K562 (cell line): ENCODE data around the gene IRAG1. TPM values are rescaled to one million over a fixed set of nuclear protein-coding genes. Genes with fewer than 3 reads are reported as not detected.

Source experiments
- ATF3 ChIP-seq, 2 experiments: fragments of 450-650 bp in 1 of 2; sonication (generic) in 1 of 2; formaldehyde crosslinking in 1 of 2; IDR thresholded peaks in 1 of 2; conservative IDR thresholded peaks in 1 of 2; 2 replicates each; pipeline versions ENCODE4 v1.6.1 to v1.8.1; 2016 to 2023; ENCODE audit warnings: mild to moderate bottlenecking in 2 of 2, moderate library complexity in 2 of 2, inconsistent platforms in 1 of 2, missing genetic modification reagents in 1 of 2
- E2F5 ChIP-seq: sonication (generic); formaldehyde crosslinking; IDR thresholded peaks from 2 replicates; pipeline ENCODE4 v1.8.0; 2022; ENCODE audit warnings: mild to moderate bottlenecking, missing genetic modification reagents
- FOXJ2 ChIP-seq: fragments of 200-800 bp; sonication (Bioruptor generic); IDR thresholded peaks from 2 replicates; pipeline ENCODE4 v1.6.1; 2016; ENCODE audit warnings: missing genetic modification characterization, missing compliant biosample characterization
- HOMEZ ChIP-seq: fragments of 250-450 bp; sonication (Bioruptor Pico); IDR thresholded peaks from 2 replicates; pipeline ENCODE4 v1.4.0; 2020; ENCODE audit warnings: mild to moderate bottlenecking, moderate library complexity
- NELFE ChIP-seq: IDR thresholded peaks from 2 replicates; pipeline ENCODE4 v1.6.1; 2011; ENCODE audit warnings: mild to moderate bottlenecking; ENCODE audit not compliant: insufficient read depth, insufficient read length
- NR2C1 ChIP-seq, 2 experiments: fragments of 450-650 bp; IDR thresholded peaks; 2 replicates each; pipeline ENCODE4 v1.6.1; 2017; ENCODE audit warnings: mild to moderate bottlenecking in 2 of 2, antibody characterized with exemption in 1 of 2, inconsistent platforms in 1 of 2, missing compliant biosample characterization in 1 of 2, missing genetic modification characterization in 1 of 2
- PRDM10 ChIP-seq: fragments of 450-650 bp; IDR thresholded peaks from 2 replicates; pipeline ENCODE4 v1.6.1; 2018; ENCODE audit not compliant: partially characterized antibody
- RAD21 ChIP-seq, 2 experiments: fragments of 250-450 bp in 1 of 2; fragments of 450-650 bp in 1 of 2; sonication (Bioruptor Pico) in 1 of 2; formaldehyde crosslinking in 1 of 2; IDR thresholded peaks in 1 of 2; conservative IDR thresholded peaks in 1 of 2; 2 replicates each; pipeline versions ENCODE4 v1.4.0 to v1.8.0; 2020 to 2022; ENCODE audit warnings: mild to moderate bottlenecking in 2 of 2, moderate library complexity in 1 of 2
- SAP30 ChIP-seq: fragments of 200-600 bp; sonication (generic); IDR thresholded peaks from 2 replicates; pipeline ENCODE4 v1.6.1; 2012; ENCODE audit warnings: borderline replicate concordance, low read depth, mild to moderate bottlenecking, moderate library complexity, low read length, control low read depth, inconsistent platforms; ENCODE audit not compliant: insufficient read depth, poor library complexity, severe bottlenecking
- STAG1 ChIP-seq: sonication (generic); formaldehyde crosslinking; IDR thresholded peaks from 2 replicates; pipeline ENCODE4 v1.5.0; 2020; ENCODE audit warnings: missing genetic modification reagents, borderline replicate concordance
- THAP7 ChIP-seq: fragments of 250-450 bp; sonication (Bioruptor Pico); IDR thresholded peaks from 2 replicates; pipeline ENCODE4 v1.5.0; 2021
- ZBTB17 ChIP-seq: fragments of 450-650 bp; formaldehyde crosslinking; IDR thresholded peaks from 2 replicates; pipeline ENCODE4 v1.4.0; 2020; ENCODE audit warnings: mild to moderate bottlenecking
- ZNF277 ChIP-seq: fragments of 250-450 bp; sonication (Bioruptor Pico); IDR thresholded peaks from 2 replicates; pipeline ENCODE4 v1.8.0; 2022; ENCODE audit warnings: inconsistent platforms, mild to moderate bottlenecking, moderate library complexity, borderline replicate concordance
- ZNF431 ChIP-seq: sonication (generic); formaldehyde crosslinking; IDR thresholded peaks from 2 replicates; pipeline ENCODE4 v1.8.0; 2022; ENCODE audit warnings: mild to moderate bottlenecking, missing genetic modification reagents
- polyA plus RNA-seq, 8 experiments: library from polyadenylated mRNA; depleted of rRNA in 4 of 8; stranded (reverse) in 5 of 8; unstranded in 3 of 8; fragments of >200 nt; fragmentation: Nextera tagmentation in 2 of 8; fragmentation: Illumina TruSeq in 1 of 8; extraction: Ambion mirVana in 2 of 8; extraction: Trizol in 1 of 8; gene quantifications; 2 replicates each; pipeline versions ENCODE4 v1.2.1 to v1.2.3, GENCODE V29; 2011 to 2014; ENCODE audit warnings: inconsistent platforms in 1 of 8, missing spikeins in 1 of 8
- total RNA-seq, 7 experiments: library from RNA; depleted of rRNA in 6 of 7; stranded (reverse); fragments of >200 nt in 6 of 7; fragmentation: Illumina TruSeq in 2 of 7; extraction: Trizol in 2 of 7; gene quantifications; 2 replicates each; pipeline versions ENCODE4 v1.2.1 to v1.2.3, GENCODE V29; 2011 to 2021; ENCODE audit warnings: low replicate concordance in 1 of 7

Gene IRAG1
- total and polyA plus RNA-seq, 9 of the 15 experiments (the other 6 are each of a cell fraction or from before 2014, with no cell fraction given) = 0.01 to 0.22 (median 0.09) TPM; not detected in 1

- TF ChIP-seq ZNF277 (no peak), RAD21 (CRISPR knock-in tag; conservative IDR thresholded peaks at IDR 0.05 in 1 of 2, IDR thresholded peaks at IDR 0.05 in 1 of 2) (peak; percentile 99 to 100), E2F5 (CRISPR knock-in tag) (no peak), NR2C1 (IDR thresholded peaks at IDR 0.05) (no peak), NR2C1 (tag; IDR thresholded peaks at IDR 0.05) (0 out of 2 replicates have a peak, but pooled peaks have one; percentile 14), STAG1 (CRISPR knock-in tag) (peak; percentile 100), ZNF431 (CRISPR knock-in tag) (no peak), ZBTB17 (CRISPR knock-in tag) (0 out of 2 replicates have a peak, but pooled peaks have one; percentile 30), ATF3 (IDR thresholded peaks at IDR 0.05) (peak; percentile 73), ATF3 (CRISPR knock-in tag; conservative IDR thresholded peaks at IDR 0.05) (no peak), NELFE (no peak), SAP30 (no peak), THAP7 (CRISPR knock-in tag) (no peak), FOXJ2 (tag) (peak; percentile 71), PRDM10 (no peak), HOMEZ (CRISPR knock-in tag) (no peak)
These were observed 42.2 kb upstream of the IRAG1 start (continued) for GRCh38 chr11:10735481-10736475.
